ENCODE results near the gene CDCA4. TPM values are rescaled to one million over a fixed set of nuclear protein-coding genes. Genes with fewer than 3 reads are reported as not detected.

The CDCA4 gene
- total and polyA plus RNA-seq, 2 donors from 2014 or later, result 4.1 to 6.3 TPM

- TF ChIP-seq CTCF (IDR thresholded peaks at IDR 0.05; ENCODE audit: borderline replicate concordance, extremely low read depth, insufficient read depth), result no peak
- Histone ChIP-seq H3K4me3 (ENCODE audit: low read length in 3 of 3) (no peak overlapping the region), H3K9me3 (ENCODE audit: control insufficient read depth in 2 of 3, insufficient read depth in 1 of 3, low read length in 3 of 3) (no peaks in the 10 kb centered on the region), H3K27ac (ENCODE audit: low read depth in 2 of 2, low read length in 2 of 2) (peak overlapping the region in 1 of 2 donors; percentile 22), H3K9ac (ENCODE audit: low read length in 3 of 3) (peak overlapping the region in 1 of 3 donors; percentile 9), H3K27me3 (ENCODE audit: control insufficient read depth, insufficient read depth, low read length) (no peaks in the 10 kb centered on the region), H3K4me1 (ENCODE audit: control insufficient read depth in 2 of 3, insufficient read depth in 2 of 3, low read depth in 1 of 3, low read length in 3 of 3) (peaks cover 0 to 15% (median 0%) of the 10 kb centered on the region in 3 donors), H3K36me3 (ENCODE audit: control insufficient read depth in 2 of 3, insufficient read depth in 3 of 3, low read length in 3 of 3) (no peaks in the 10 kb centered on the region)
- FAIRE-seq (no peak), DNase-seq (peak in 2 of 5 donors; percentile 31 to 74)
- intact Hi-C loops (cut with DNase I), result no loop called here
These were observed 41.2 kb upstream of the CDCA4 start for GRCh38 chr14:105062048-105062433.

GRCh38 chr14:105061428-105062047, 40.7 kb upstream of the CDCA4 start:
- Histone ChIP-seq H3K4me3 (ENCODE audit: low read length in 3 of 3) (no peak overlapping the region), H3K36me3 (ENCODE audit: control insufficient read depth in 2 of 3, insufficient read depth in 3 of 3, low read length in 3 of 3) (no peaks in the 10 kb centered on the region), H3K27ac (ENCODE audit: low read depth in 2 of 2, low read length in 2 of 2) (peak overlapping the region; percentile 22 to 72), H3K9me3 (ENCODE audit: control insufficient read depth in 2 of 3, insufficient read depth in 1 of 3, low read length in 3 of 3) (no peaks in the 10 kb centered on the region), H3K27me3 (ENCODE audit: control insufficient read depth, insufficient read depth, low read length) (no peaks in the 10 kb centered on the region), H3K4me1 (ENCODE audit: control insufficient read depth in 2 of 3, insufficient read depth in 2 of 3, low read depth in 1 of 3, low read length in 3 of 3) (peaks cover 0 to 15% (median 0%) of the 10 kb centered on the region in 3 donors), H3K9ac (ENCODE audit: low read length in 3 of 3) (no peak overlapping the region)
- no peak for FAIRE-seq
- no peak for TF ChIP-seq CTCF (IDR thresholded peaks at IDR 0.05; ENCODE audit: borderline replicate concordance, extremely low read depth, insufficient read depth)
- intact Hi-C loops (cut with DNase I), result no loop called here
- DNase-seq, result peak in 2 of 5 donors; percentile 58 to 75

GRCh38 chr14:105060751-105061427, 40.0 kb upstream of the CDCA4 start:
- H3K27me3 ChIP-seq (ENCODE audit: control insufficient read depth, insufficient read depth, low read length), result no peaks in the 10 kb centered on the region
- H3K27ac ChIP-seq (ENCODE audit: low read depth in 2 of 2, low read length in 2 of 2), result peak overlapping the region; percentile 22 to 72
- peaks cover 0 to 15% (median 0%) of the 10 kb centered on the region in 3 donors for H3K4me1 ChIP-seq (ENCODE audit: control insufficient read depth in 2 of 3, insufficient read depth in 2 of 3, low read depth in 1 of 3, low read length in 3 of 3)
- no peak for TF ChIP-seq CTCF (IDR thresholded peaks at IDR 0.05; ENCODE audit: borderline replicate concordance, extremely low read depth, insufficient read depth)
- FAIRE-seq, result no peak
- H3K4me3 ChIP-seq (ENCODE audit: low read length in 3 of 3), result no peak overlapping the region
- no peaks in the 10 kb centered on the region for H3K36me3 ChIP-seq (ENCODE audit: control insufficient read depth in 2 of 3, insufficient read depth in 3 of 3, low read length in 3 of 3)
- intact Hi-C loops (cut with DNase I), result no loop called here
- no peaks in the 10 kb centered on the region for H3K9me3 ChIP-seq (ENCODE audit: control insufficient read depth in 2 of 3, insufficient read depth in 1 of 3, low read length in 3 of 3)
- DNase-seq, result peak; percentile 31 to 85 (median 55)
- H3K9ac ChIP-seq (ENCODE audit: low read length in 3 of 3), result no peak overlapping the region

All from kidney (tissue), 14 donors.